ENCODE results near the gene HAAO.

Gene HAAO

GRCh38 chr2:42812899-42813479, 20.6 kb upstream of the HAAO start:
- no peak for DNase-seq (ENCODE audit: low read depth)

- DNase-seq (ENCODE audit: low read depth), result peak; percentile 21
Observed at GRCh38 chr2:42810971-42811811, 18.8 kb upstream of the HAAO start.

GRCh38 chr2:42810121-42810970, 18.0 kb upstream of the HAAO start:
- peak; percentile 90 for DNase-seq (ENCODE audit: low read depth)

GRCh38 chr2:42809819-42810120, 17.4 kb upstream of the HAAO start:
- DNase-seq (ENCODE audit: low read depth), result peak; percentile 33

GRCh38 chr2:42809131-42809818, 16.9 kb upstream of the HAAO start:
- no peak for DNase-seq (ENCODE audit: low read depth)

- no peak for DNase-seq (ENCODE audit: low read depth)
Observed at GRCh38 chr2:42808301-42808700, 15.9 kb upstream of the HAAO start.

GRCh38 chr2:42806786-42807185, 14.4 kb upstream of the HAAO start:
- DNase-seq (ENCODE audit: low read depth), result no peak

- DNase-seq (ENCODE audit: low read depth), result no peak
Observed at GRCh38 chr2:42804891-42805290, 12.5 kb upstream of the HAAO start.

GRCh38 chr2:42804338-42804737, 12.0 kb upstream of the HAAO start:
- no peak for DNase-seq (ENCODE audit: low read depth)

GRCh38 chr2:42802150-42802549, 9.8 kb upstream of the HAAO start:
- no peak for DNase-seq (ENCODE audit: low read depth)

- no peak for DNase-seq (ENCODE audit: low read depth)
Observed at GRCh38 chr2:42801381-42801780, 9.0 kb upstream of the HAAO start.

- no peak for DNase-seq (ENCODE audit: low read depth)
Observed at GRCh38 chr2:42800981-42801380, 8.6 kb upstream of the HAAO start.

- DNase-seq (ENCODE audit: low read depth), result no peak
Observed at GRCh38 chr2:42800461-42800962, 8.1 kb upstream of the HAAO start.

- no peak for DNase-seq (ENCODE audit: low read depth)
Observed at GRCh38 chr2:42799881-42800280, 7.5 kb upstream of the HAAO start.

- DNase-seq (ENCODE audit: low read depth), result no peak
Observed at GRCh38 chr2:42797281-42797680, 4.9 kb upstream of the HAAO start.

- no peak for DNase-seq (ENCODE audit: low read depth)
Observed at GRCh38 chr2:42796427-42797248, 4.3 kb upstream of the HAAO start.

GRCh38 chr2:42795841-42796301, 3.5 kb upstream of the HAAO start:
- no peak for DNase-seq (ENCODE audit: low read depth)

GRCh38 chr2:42795275-42795674, 2.9 kb upstream of the HAAO start:
- no peak for DNase-seq (ENCODE audit: low read depth)

GRCh38 chr2:42794271-42795046, 2.1 kb upstream of the HAAO start:
- no peak for DNase-seq (ENCODE audit: low read depth)
